MM.1S (cell line): Measurements from ENCODE around the gene USP6NL.
"Not testable (repeated sequence)": the region's sequence is repeated elsewhere in the genome, so short reads cannot be mapped to it uniquely, and the experiment has no call there.

Source experiments
- DNase-seq: peaks from one replicate; pipeline ENCODE4 v3.0.0-alpha.2; 2015
- H2AFZ ChIP-seq: fragments of 300-600 bp; sonication (generic); 2 replicates; pipeline ENCODE4 v1.6.0; 2016; ENCODE audit warnings: antibody characterized with exemption, low read length
- H3F3A ChIP-seq: fragments of 300-600 bp; sonication (generic); 2 replicates; pipeline ENCODE4 v1.6.1; 2016; ENCODE audit warnings: mild to moderate bottlenecking, antibody characterized with exemption, low read length, moderate library complexity, mixed read lengths; ENCODE audit not compliant: insufficient read depth
- H3K27ac ChIP-seq: fragments of 300-600 bp; sonication (generic); 2 replicates; pipeline ENCODE4 v1.5.1; 2016; ENCODE audit warnings: mild to moderate bottlenecking, low read length
- H3K27me3 ChIP-seq: fragments of 300-600 bp; sonication (generic); replicated peaks from 2 replicates; pipeline ENCODE4 v1.6.0; 2016; ENCODE audit warnings: low read length; ENCODE audit not compliant: insufficient read depth
- H3K36me3 ChIP-seq: fragments of 300-600 bp; sonication (generic); replicated peaks from 2 replicates; pipeline ENCODE4 v1.6.1; 2016; ENCODE audit warnings: mild to moderate bottlenecking, low read length, mixed read lengths; ENCODE audit not compliant: insufficient read depth
- H3K4me1 ChIP-seq: fragments of 300-600 bp; sonication (generic); 2 replicates; pipeline ENCODE4 v1.6.1; 2016; ENCODE audit warnings: low read length, mixed read lengths
- H3K4me2 ChIP-seq: fragments of 300-600 bp; sonication (generic); 2 replicates; pipeline ENCODE4 v1.6.0; 2016; ENCODE audit warnings: low read depth, low read length
- H3K4me3 ChIP-seq: fragments of 300-600 bp; sonication (generic); 2 replicates; pipeline ENCODE4 v1.5.1; 2016; ENCODE audit warnings: low read length, mixed read lengths
- H3K79me2 ChIP-seq: fragments of 300-600 bp; sonication (generic); 2 replicates; pipeline ENCODE4 v1.6.1; 2016; ENCODE audit warnings: mixed run types, low read length, mixed read lengths
- H3K9ac ChIP-seq: fragments of 300-600 bp; sonication (generic); 2 replicates; pipeline ENCODE4 v1.6.1; 2016; ENCODE audit warnings: low read length, mixed read lengths
- H3K9me2 ChIP-seq: fragments of 300-600 bp; sonication (generic); replicated peaks from 2 replicates; pipeline ENCODE4 v1.6.1; 2016; ENCODE audit warnings: mild to moderate bottlenecking, low read length, mixed read lengths; ENCODE audit not compliant: insufficient read depth
- H3K9me3 ChIP-seq: fragments of 300-600 bp; sonication (generic); replicated peaks from 2 replicates; pipeline ENCODE4 v1.6.1; 2016; ENCODE audit warnings: mild to moderate bottlenecking, low read length, mixed read lengths; ENCODE audit not compliant: insufficient read depth
- H4K20me1 ChIP-seq: fragments of 300-600 bp; sonication (generic); 2 replicates; pipeline ENCODE4 v1.6.1; 2016; ENCODE audit warnings: mild to moderate bottlenecking, low read length, moderate library complexity, mixed read lengths; ENCODE audit not compliant: insufficient read depth
- CTCF ChIP-seq: fragments of 300-600 bp; sonication (generic); IDR thresholded peaks from 2 replicates; pipeline ENCODE4 v1.5.1; 2016; ENCODE audit warnings: antibody characterized with exemption, low read length, mixed read lengths
- EZH2 ChIP-seq: fragments of 300-600 bp; sonication (generic); optimal IDR thresholded peaks from 2 replicates; pipeline ENCODE3; 2017; ENCODE audit warnings: low read depth, mild to moderate bottlenecking, antibody characterized with exemption, low read length, mixed read lengths
- EZH2phosphoT487 ChIP-seq: fragments of 300-600 bp; sonication (generic); IDR thresholded peaks from 2 replicates; pipeline ENCODE4 v1.6.1; 2018; ENCODE audit warnings: antibody characterized with exemption, low read length

The USP6NL gene

DNA sequence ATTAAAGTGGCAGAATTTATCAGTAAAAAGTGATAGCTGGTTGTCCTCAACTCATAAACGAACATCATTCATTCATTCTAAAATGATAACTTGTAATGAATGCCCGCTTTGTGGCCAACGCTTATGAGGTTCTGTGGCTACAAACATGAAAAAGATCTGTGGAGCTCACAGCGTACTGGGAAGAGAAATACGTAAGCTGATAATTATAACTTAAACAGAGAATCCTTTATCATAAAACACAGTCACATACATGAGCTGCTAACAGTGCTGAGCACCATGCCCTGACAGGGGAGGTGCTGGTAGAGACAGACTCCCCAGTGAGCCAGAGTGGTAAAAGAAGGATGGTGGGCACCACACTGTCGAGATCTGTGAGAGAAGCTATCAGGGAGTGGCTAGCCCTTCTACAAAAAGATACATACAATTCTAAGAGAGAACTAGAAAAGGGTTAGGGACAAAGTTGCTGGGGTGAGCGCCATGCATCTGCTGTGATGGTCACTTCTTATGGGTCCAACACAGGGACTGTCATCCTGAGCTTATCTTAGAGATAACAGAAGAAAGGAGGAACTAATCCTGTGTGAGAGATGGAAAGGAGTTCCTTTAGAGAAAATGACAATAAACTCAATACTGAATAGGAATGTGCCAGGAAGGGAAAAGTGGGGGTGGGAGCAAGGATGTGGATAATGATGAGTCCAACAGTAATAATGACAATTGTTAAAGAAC is 106.7 kb downstream of the USP6NL start:
- no peak overlapping the region for H3K4me3 ChIP-seq
- no peak overlapping the region for H3K9ac ChIP-seq
- H3K4me2 ChIP-seq: no peak overlapping the region
- no peak for TF ChIP-seq EZH2
- H3K79me2 ChIP-seq: no peaks in the 10 kb centered on the region
- H3K4me1 ChIP-seq: 0 out of 2 replicates have a peak, but pooled peaks cover 3% of the 10 kb centered on the region
- no peak overlapping the region for H3K27ac ChIP-seq
- DNase-seq: no peak
- no peak overlapping the region for H2AFZ ChIP-seq
- no peaks in the 10 kb centered on the region for H3K9me3 ChIP-seq
- H3K27me3 ChIP-seq: no peaks in the 10 kb centered on the region
- H3K36me3 ChIP-seq: no peaks in the 10 kb centered on the region
- H3F3A ChIP-seq: no peaks in the 10 kb centered on the region
- H3K9me2 ChIP-seq: no peaks in the 10 kb centered on the region
- no peaks in the 10 kb centered on the region for H4K20me1 ChIP-seq

DNA sequence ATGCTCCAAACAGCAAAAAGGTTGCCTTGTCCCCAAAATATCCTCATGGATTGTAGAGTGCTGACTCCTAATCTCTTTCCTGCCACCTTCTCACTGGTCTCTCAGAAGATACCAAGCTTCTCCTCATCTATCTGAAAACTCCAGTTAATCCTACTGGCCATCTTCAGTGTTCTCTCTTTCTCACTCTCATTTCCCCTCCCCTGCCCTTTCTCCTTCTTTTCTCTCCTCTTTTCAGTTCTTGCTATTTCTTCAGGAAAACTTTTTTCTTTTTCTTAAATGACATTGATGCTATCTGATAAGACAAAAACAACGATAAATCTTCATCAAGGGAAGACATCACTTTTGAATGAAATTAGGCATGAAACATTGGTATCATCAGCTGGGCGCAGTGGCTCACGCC is 109.8 kb downstream of the USP6NL start:
- Histone ChIP-seq H4K20me1 (no peaks in the 10 kb centered on the region), H3K4me3 (no peak overlapping the region), H3K36me3 (no peaks in the 10 kb centered on the region), H2AFZ (no peak overlapping the region), H3K79me2 (no peaks in the 10 kb centered on the region), H3K9me3 (no peaks in the 10 kb centered on the region), H3K9me2 (no peaks in the 10 kb centered on the region), H3K27ac (no peak overlapping the region), H3K4me1 (0 out of 2 replicates have a peak, but pooled peaks cover 3% of the 10 kb centered on the region), H3F3A (no peaks in the 10 kb centered on the region), H3K9ac (no peak overlapping the region), H3K27me3 (no peaks in the 10 kb centered on the region), H3K4me2 (no peak overlapping the region)
- no peak for TF ChIP-seq EZH2
- no peak for TF ChIP-seq EZH2phosphoT487
- no peak for TF ChIP-seq CTCF
- DNase-seq: no peak

GRCh38 chr10:11499425-11500071 is 111.9 kb downstream of the USP6NL start:
- Histone ChIP-seq H3F3A (no peaks in the 10 kb centered on the region), H3K27me3 (no peaks in the 10 kb centered on the region), H3K36me3 (no peaks in the 10 kb centered on the region), H3K79me2 (no peaks in the 10 kb centered on the region), H3K9me2 (no peaks in the 10 kb centered on the region), H3K4me1 (0 out of 2 replicates have a peak, but pooled peaks cover 3% of the 10 kb centered on the region), H3K9me3 (no peaks in the 10 kb centered on the region), H3K4me2 (no peak overlapping the region), H2AFZ (no peak overlapping the region), H3K4me3 (no peak overlapping the region), H3K27ac (no peak overlapping the region), H4K20me1 (no peaks in the 10 kb centered on the region), H3K9ac (no peak overlapping the region)
- no peak for DNase-seq
- TF ChIP-seq CTCF (no peak), EZH2phosphoT487 (no peak), EZH2 (no peak)

DNA sequence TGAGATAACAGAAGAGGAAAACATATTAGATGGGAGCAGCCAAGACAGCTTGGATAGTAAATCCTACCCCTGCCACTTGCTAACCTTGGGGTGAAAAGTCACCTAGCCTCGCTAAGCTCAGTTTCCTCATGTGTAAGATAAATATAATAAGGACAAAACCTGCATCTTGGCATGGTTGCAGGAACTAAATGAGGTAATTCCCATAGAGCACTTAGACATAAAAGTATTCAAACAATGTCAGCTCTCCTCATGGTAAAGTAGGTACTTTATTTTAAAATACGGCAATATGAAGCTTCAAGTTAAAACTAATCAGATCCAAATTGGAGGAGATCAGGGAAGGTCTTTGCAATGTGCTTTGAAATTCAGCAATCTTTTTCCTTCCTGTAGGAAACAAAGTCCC is 113.1 kb downstream of the USP6NL start:
- H3K9me3 ChIP-seq: no peaks in the 10 kb centered on the region
- H4K20me1 ChIP-seq: no peaks in the 10 kb centered on the region
- no peak for DNase-seq
- no peaks in the 10 kb centered on the region for H3K9me2 ChIP-seq
- no peak overlapping the region for H3K9ac ChIP-seq
- no peaks in the 10 kb centered on the region for H3K79me2 ChIP-seq
- H2AFZ ChIP-seq: no peak overlapping the region
- no peak overlapping the region for H3K27ac ChIP-seq
- H3K27me3 ChIP-seq: no peaks in the 10 kb centered on the region
- no peak overlapping the region for H3K4me3 ChIP-seq
- no peak overlapping the region for H3K4me2 ChIP-seq
- H3K36me3 ChIP-seq: no peaks in the 10 kb centered on the region
- 0 out of 2 replicates have a peak, but pooled peaks cover 3% of the 10 kb centered on the region for H3K4me1 ChIP-seq
- TF ChIP-seq EZH2 (no peak), EZH2phosphoT487 (no peak), CTCF (no peak)
- no peaks in the 10 kb centered on the region for H3F3A ChIP-seq

DNA sequence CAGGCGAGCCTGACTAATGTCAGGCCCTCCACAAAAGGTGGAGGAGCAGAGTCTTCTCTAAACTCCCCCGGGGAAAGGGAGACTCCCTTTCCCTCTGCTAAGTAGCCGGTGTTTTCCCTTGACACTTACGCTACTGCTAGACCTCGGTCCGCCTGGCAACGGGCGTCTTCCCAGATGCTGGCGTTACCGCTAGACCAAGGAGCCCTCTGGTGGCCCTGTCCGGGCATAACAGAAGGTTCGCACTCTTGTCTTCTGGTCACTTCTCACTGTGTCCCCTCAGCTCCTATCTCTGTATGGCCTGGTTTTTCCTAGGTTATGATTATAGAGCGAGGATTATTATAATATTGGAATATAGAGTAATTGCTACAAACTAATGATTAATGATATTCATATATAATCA is 116.5 kb downstream of the USP6NL start:
- not testable (repeated sequence) for H3K27ac ChIP-seq, H3K27me3 ChIP-seq, H3K36me3 ChIP-seq, H3K4me2 ChIP-seq, H3K79me2 ChIP-seq, H3F3A ChIP-seq, H2AFZ ChIP-seq, H4K20me1 ChIP-seq, H3K4me1 ChIP-seq, DNase-seq, H3K4me3 ChIP-seq, H3K9me3 ChIP-seq, H3K9ac ChIP-seq, H3K9me2 ChIP-seq
